ENCODE data around the gene HRH2. TPM values are rescaled to one million over a fixed set of nuclear protein-coding genes. Genes with fewer than 3 reads are reported as not detected.
"Not testable (repeated sequence)": the region's sequence is repeated elsewhere in the genome, so short reads cannot be mapped to it uniquely, and the experiment has no call there.

Gene HRH2
- not detected in 2 replicates for total RNA-seq
- not detected for polyA plus RNA-seq (2012)

GRCh38 chr5:175657593-175658271 lies at the start of gene HRH2:
Gene HRH2, plus strand, starts transcription at chr5:175658071. Its CDS starts 25,163 bp downstream, at chr5:175683234.
- no peak for DNase-seq (ENCODE audit: low read depth)

GRCh38 chr5:175609526-175609925 lies 48.3 kb upstream of the HRH2 start:
- DNase-seq (ENCODE audit: low read depth), result no peak

GRCh38 chr5:175610381-175610780 lies 47.5 kb upstream of the HRH2 start:
- no peak for DNase-seq (ENCODE audit: low read depth)

- no peak for DNase-seq (ENCODE audit: low read depth)
Measured at GRCh38 chr5:175610898-175611297, 47.0 kb upstream of the HRH2 start.

- DNase-seq (ENCODE audit: low read depth), result no peak
Measured at GRCh38 chr5:175614223-175614815, 43.6 kb upstream of the HRH2 start.

- DNase-seq (ENCODE audit: low read depth), result no peak
Measured at GRCh38 chr5:175614861-175615260, 43.0 kb upstream of the HRH2 start.

- DNase-seq (ENCODE audit: low read depth), result no peak
Measured at GRCh38 chr5:175616083-175616482, 41.8 kb upstream of the HRH2 start.

- not testable (repeated sequence) for DNase-seq (ENCODE audit: low read depth)
Measured at GRCh38 chr5:175616527-175616926, 41.3 kb upstream of the HRH2 start.

GRCh38 chr5:175617447-175617846 lies 40.4 kb upstream of the HRH2 start:
- no peak for DNase-seq (ENCODE audit: low read depth)

GRCh38 chr5:175620527-175620926 lies 37.3 kb upstream of the HRH2 start:
- DNase-seq (ENCODE audit: low read depth), result no peak

GRCh38 chr5:175621971-175622370 lies 35.9 kb upstream of the HRH2 start:
- DNase-seq (ENCODE audit: low read depth), result no peak

- DNase-seq (ENCODE audit: low read depth), result no peak
Measured at GRCh38 chr5:175623088-175623487, 34.8 kb upstream of the HRH2 start.

GRCh38 chr5:175624316-175624715 lies 33.6 kb upstream of the HRH2 start:
- no peak for DNase-seq (ENCODE audit: low read depth)

- no peak for DNase-seq (ENCODE audit: low read depth)
Measured at GRCh38 chr5:175627005-175627404, 30.9 kb upstream of the HRH2 start.

- DNase-seq (ENCODE audit: low read depth), result no peak
Measured at GRCh38 chr5:175627739-175628138, 30.1 kb upstream of the HRH2 start.

GRCh38 chr5:175628668-175629067 lies 29.2 kb upstream of the HRH2 start:
- no peak for DNase-seq (ENCODE audit: low read depth)

GRCh38 chr5:175629261-175629660 lies 28.6 kb upstream of the HRH2 start:
- no peak for DNase-seq (ENCODE audit: low read depth)

- no peak for DNase-seq (ENCODE audit: low read depth)
Measured at GRCh38 chr5:175629793-175630192, 28.1 kb upstream of the HRH2 start.

- DNase-seq (ENCODE audit: low read depth), result no peak
Measured at GRCh38 chr5:175635854-175636584, 21.9 kb upstream of the HRH2 start.

GRCh38 chr5:175638305-175638704 lies 19.6 kb upstream of the HRH2 start:
- DNase-seq (ENCODE audit: low read depth), result no peak

- DNase-seq (ENCODE audit: low read depth), result no peak
Measured at GRCh38 chr5:175640106-175640775, 17.6 kb upstream of the HRH2 start.

- no peak for DNase-seq (ENCODE audit: low read depth)
Measured at GRCh38 chr5:175642998-175643397, 14.9 kb upstream of the HRH2 start.

Data from myocyte (in vitro differentiated cells).